PC-9 (cell line): ENCODE results near the gene NPTX1. TPM values are rescaled to one million over a fixed set of nuclear protein-coding genes. Genes with fewer than 3 reads are reported as not detected.

Experiments used
- BruUV-seq: library from RNA; stranded (reverse); fragments of 400-500 nt; replicated peaks from 2 replicates; lab custom pipeline; 2021; lab: Mats Ljungman, UMichigan
- CTCF ChIA-PET: fragments of 300-600 bp; sonication (Branson Sonifier 250); formaldehyde crosslinking; loops from one replicate; lab custom pipeline; 2022; ENCODE audit warnings: antibody characterized with exemption; lab: Charles Lee
- POLR2A ChIA-PET: fragments of 300-600 bp; sonication (Branson Sonifier 250); formaldehyde crosslinking; loops from one replicate; lab custom pipeline; 2022; ENCODE audit warnings: antibody characterized with exemption; ENCODE audit not compliant: unreplicated experiment; lab: Charles Lee
- DNase-seq, 2 experiments: peaks; one replicate each; pipeline versions ENCODE4 v3.0.0 to v3.0.0-alpha.2; 2015 to 2022; ENCODE audit warnings: mixed read lengths in 1 of 2
- H2AFZ ChIP-seq: fragments of 200-600 bp; sonication (generic); 2 replicates; pipeline ENCODE4 v1.8.1; 2017; ENCODE audit warnings: antibody characterized with exemption
- H3F3A ChIP-seq: fragments of 200-600 bp; sonication (generic); 2 replicates; pipeline ENCODE4 v1.8.1; 2017; ENCODE audit warnings: antibody characterized with exemption, mild to moderate bottlenecking, low read depth; ENCODE audit not compliant: insufficient read depth
- H3K27ac ChIP-seq: fragments of 200-600 bp; sonication (generic); 2 replicates; pipeline ENCODE4 v1.6.1; 2016; ENCODE audit warnings: mixed run types
- H3K27me3 ChIP-seq: fragments of 200-600 bp; sonication (generic); 2 replicates; pipeline ENCODE4 v1.6.1; 2016; ENCODE audit warnings: low read depth, mixed run types; ENCODE audit not compliant: insufficient read depth
- H3K36me3 ChIP-seq: fragments of 200-600 bp; sonication (generic); 2 replicates; pipeline ENCODE4 v1.6.1; 2016; ENCODE audit warnings: low read depth, mixed run types
- H3K4me1 ChIP-seq: fragments of 200-600 bp; sonication (generic); replicated peaks from 2 replicates; pipeline ENCODE4 v1.6.1; 2016; ENCODE audit warnings: mixed run types; ENCODE audit not compliant: insufficient read depth
- H3K4me2 ChIP-seq: fragments of 200-600 bp; sonication (generic); 2 replicates; pipeline ENCODE4 v1.6.1; 2017; ENCODE audit warnings: mixed run types
- H3K4me3 ChIP-seq: fragments of 200-600 bp; sonication (generic); 2 replicates; pipeline ENCODE4 v1.6.1; 2016; ENCODE audit warnings: mixed run types
- H3K79me2 ChIP-seq: fragments of 200-600 bp; sonication (generic); 2 replicates; pipeline ENCODE4 v1.6.1; 2017; ENCODE audit warnings: low read depth, mixed run types
- H3K9me2 ChIP-seq: fragments of 200-600 bp; sonication (generic); 2 replicates; pipeline ENCODE4 v1.8.1; 2017; ENCODE audit warnings: mild to moderate bottlenecking; ENCODE audit not compliant: insufficient read depth
- H3K9me3 ChIP-seq: fragments of 200-600 bp; sonication (generic); 2 replicates; pipeline ENCODE4 v1.8.1; 2016; ENCODE audit warnings: low read depth; ENCODE audit not compliant: insufficient read depth
- H4K20me1 ChIP-seq: fragments of 200-600 bp; sonication (generic); 2 replicates; pipeline ENCODE4 v1.8.1; 2017; ENCODE audit not compliant: insufficient read depth
- CTCF ChIP-seq: fragments of 200-600 bp; sonication (generic); conservative IDR thresholded peaks from 2 replicates; pipeline ENCODE4 v1.6.1; 2017; ENCODE audit warnings: mixed run types, antibody characterized with exemption, mild to moderate bottlenecking, moderate library complexity
- EZH2 ChIP-seq: fragments of 200-600 bp; sonication (generic); IDR thresholded peaks from 2 replicates; pipeline ENCODE4 v1.8.0; 2017; ENCODE audit warnings: antibody characterized with exemption, low read depth
- intact Hi-C: fragments of 100-400 bp; cut with micrococcal nuclease; formaldehyde crosslinking; loops from one replicate; pipeline ENCODE4 v1.10.0; 2022; ENCODE audit not compliant: unreplicated experiment
- total RNA-seq: library from RNA; stranded (reverse); gene quantifications from 2 replicates; pipeline ENCODE4 v1.2.3, GENCODE V29; 2021

NPTX1 gene
- total RNA-seq, 1 experiment from 2014 or later: 6.9 TPM

GRCh38 chr17:80459234-80459633 lies 17.2 kb downstream of the NPTX1 start:
- Histone ChIP-seq H3K9me3 (no peaks in the 10 kb centered on the region), H3F3A (no peaks in the 10 kb centered on the region), H3K4me3 (no peak overlapping the region), H3K27me3 (no peaks in the 10 kb centered on the region; the same call in 1 of the 2 replicates), H3K4me2 (no peak overlapping the region), H3K79me2 (0 out of 2 replicates have a peak, but pooled peaks cover under 1% of the 10 kb centered on the region), H3K27ac (no peak overlapping the region), H2AFZ (no peak overlapping the region), H4K20me1 (no peaks in the 10 kb centered on the region), H3K4me1 (peaks cover 15% of the 10 kb centered on the region), H3K36me3 (no peaks in the 10 kb centered on the region), H3K9me2 (no peaks in the 10 kb centered on the region)
- ChIA-PET POLR2A (no interaction called here), CTCF (no interaction called here)
- no peak for DNase-seq
- no peak for TF ChIP-seq CTCF
- TF ChIP-seq EZH2: no peak
- no TSS peak for BruUV-seq
- intact Hi-C loops: no loop called here

- CTCF ChIA-PET: interaction anchor here (0.6 kb wide), 1 partner anchor 106 kb away, joined by 5 read pairs; no protein-coding TSS in a partner anchor
- H3K27me3 ChIP-seq: no peaks in the 10 kb centered on the region; the same call in 1 of the 2 replicates
- peaks cover 15% of the 10 kb centered on the region for H3K4me1 ChIP-seq
- no peak for DNase-seq
- no peak overlapping the region for H3K27ac ChIP-seq
- H3K4me3 ChIP-seq: no peak overlapping the region
- no peaks in the 10 kb centered on the region for H3F3A ChIP-seq
- BruUV-seq: no TSS peak
- 0 out of 2 replicates have a peak overlapping the region, but pooled peaks have one; percentile 3 for H3K4me2 ChIP-seq
- H3K9me3 ChIP-seq: no peaks in the 10 kb centered on the region
- no peaks in the 10 kb centered on the region for H3K36me3 ChIP-seq
- H2AFZ ChIP-seq: no peak overlapping the region
- H3K79me2 ChIP-seq: 0 out of 2 replicates have a peak, but pooled peaks cover 5% of the 10 kb centered on the region
- H4K20me1 ChIP-seq: no peaks in the 10 kb centered on the region
- POLR2A ChIA-PET: no interaction called here
- no peaks in the 10 kb centered on the region for H3K9me2 ChIP-seq
- no peak for TF ChIP-seq CTCF
- no peak for TF ChIP-seq EZH2
- intact Hi-C loops: no loop called here
Observed at GRCh38 chr17:80458016-80458415, 18.4 kb downstream of the NPTX1 start.

- Histone ChIP-seq H3K4me2 (0 out of 2 replicates have a peak overlapping the region, but pooled peaks have one; percentile 3), H3K79me2 (0 out of 2 replicates have a peak, but pooled peaks cover 5% of the 10 kb centered on the region), H3K27ac (no peak overlapping the region), H3F3A (no peaks in the 10 kb centered on the region), H3K9me3 (no peaks in the 10 kb centered on the region), H3K4me1 (peaks cover 15% of the 10 kb centered on the region), H2AFZ (no peak overlapping the region), H3K4me3 (no peak overlapping the region), H3K9me2 (no peaks in the 10 kb centered on the region), H3K27me3 (no peaks in the 10 kb centered on the region; the same call in 1 of the 2 replicates), H3K36me3 (no peaks in the 10 kb centered on the region), H4K20me1 (no peaks in the 10 kb centered on the region)
- intact Hi-C loops: no loop called here
- no TSS peak for BruUV-seq
- TF ChIP-seq CTCF: no peak
- no peak for TF ChIP-seq EZH2
- DNase-seq: peak in 1 of 2 experiments; percentile 65
- POLR2A ChIA-PET: no interaction called here
- CTCF ChIA-PET: no interaction called here
Observed at GRCh38 chr17:80457236-80457856, 19.1 kb downstream of the NPTX1 start.
